Esophagus squamous epithelium (tissue), 5 donors: Measurements from ENCODE around the gene DACT2. TPM values are rescaled to one million over a fixed set of nuclear protein-coding genes. Genes with fewer than 3 reads are reported as not detected.

ENCODE experiments used
- DNase-seq: peaks from one replicate; lab custom pipeline; 2025; lab: John Stamatoyannopoulos, UW
- H3K27ac ChIP-seq, 4 donors: fragments of 200-600 bp; sonication (generic); one replicate each; pipeline ENCODE4 v1.5.1; 2016 to 2019; ENCODE audit warnings: mild to moderate bottlenecking in 1 of 4
- H3K27me3 ChIP-seq, 4 donors: fragments of 200-600 bp; sonication (generic); 1 replicate in 3 of 4; 2 replicates in 1 of 4; pipeline versions ENCODE4 v1.5.1 to v1.6.0; 2017 to 2021; ENCODE audit warnings: antibody characterized with exemption in 1 of 4
- H3K36me3 ChIP-seq, 3 donors: fragments of 200-600 bp; sonication (generic); one replicate each; pipeline ENCODE4 v1.5.1; 2016 to 2019
- H3K4me1 ChIP-seq, 3 donors: fragments of 200-600 bp; sonication (generic); one replicate each; pipeline ENCODE4 v1.5.1; 2017 to 2019
- H3K4me3 ChIP-seq, 4 donors: fragments of 200-600 bp; sonication (generic); 1 replicate in 3 of 4; 2 replicates in 1 of 4; pipeline ENCODE4 v1.5.1; 2016 to 2019; ENCODE audit warnings: mild to moderate bottlenecking in 2 of 4, moderate library complexity in 1 of 4
- H3K9me3 ChIP-seq, 3 donors: fragments of 200-600 bp; sonication (generic); one replicate each; pipeline ENCODE4 v1.5.1; 2016 to 2019
- CTCF ChIP-seq, 6 experiments: fragments of 450-650 bp in 4 of 6; fragments of 200-600 bp in 2 of 6; sonication (generic) in 2 of 6; IDR thresholded peaks; one replicate each; pipeline ENCODE4 v1.5.1; 2016 to 2019; ENCODE audit warnings: antibody characterized with exemption in 6 of 6, mild to moderate bottlenecking in 4 of 6, moderate library complexity in 4 of 6
- POLR2A ChIP-seq, 4 donors: fragments of 450-650 bp; IDR thresholded peaks; one replicate each; pipeline ENCODE4 v1.6.1; 2017; ENCODE audit warnings: antibody characterized with exemption in 4 of 4, mild to moderate bottlenecking in 4 of 4, moderate library complexity in 3 of 4
- WGBS, 2 donors: methylation state at CpG; one replicate each; pipeline ENCODE4 v1.1.5; 2018; 5-methylcytosine and 5-hydroxymethylcytosine counted together
- intact Hi-C: fragments of 100-400 bp; cut with DNase I; formaldehyde crosslinking; loops from one replicate; pipeline ENCODE4 v1.15.0; 2022
- total RNA-seq, 4 donors: library from RNA; depleted of rRNA; stranded (reverse); fragments of >200 nt; gene quantifications; one replicate each; pipeline ENCODE4 v1.1.0, GENCODE V29; 2016
- donor health status: DM: yes; HTN: yes; CAD: no.

Gene DACT2
- 1 to 10 TPM in 3 of 4 donors, under 1 TPM in 1; 0.57 to 2.8 (median 1.9) TPM for total RNA-seq

- no peak for DNase-seq
- TF ChIP-seq CTCF (IDR thresholded peaks at IDR 0.05) (no peak), POLR2A (IDR thresholded peaks at IDR 0.05) (no peak)
- Histone ChIP-seq H3K36me3 (no peaks in the 10 kb centered on the region), H3K4me1 (peaks cover 8 to 42% (median 16%) of the 10 kb centered on the region in 3 donors), H3K4me3 (peak within 1 kb of the TSS; percentile 41 to 64 (median 48)), H3K27ac (peak within 1 kb of the TSS in 3 of 4 donors; percentile 11 to 64 (median 56)), H3K27me3 (peaks cover 0 to 59% (median 0%) of the 10 kb centered on the region in 4 donors), H3K9me3 (peaks cover 0 to 13% (median 0%) of the 10 kb centered on the region in 3 donors)
- WGBS, 2 donors: 3 to 9% methylated on average over 4 to 8 of the region's 92 CpGs
- intact Hi-C loops: no loop called here
Measured at GRCh38 chr6:168319279-168320111, at the start of gene DACT2. Gene DACT2, minus strand, starts transcription at chr6:168319777. Its CDS starts 144 bp downstream, at chr6:168319633.

- Histone ChIP-seq H3K4me3 (no peak overlapping the region), H3K9me3 (no peaks in the 10 kb centered on the region), H3K4me1 (peaks cover 0 to 33% (median 0%) of the 10 kb centered on the region in 3 donors), H3K27me3 (peaks cover 0 to 31% (median 0%) of the 10 kb centered on the region in 4 donors), H3K36me3 (no peaks in the 10 kb centered on the region), H3K27ac (no peak overlapping the region)
- TF ChIP-seq CTCF (IDR thresholded peaks at IDR 0.05) (no peak), POLR2A (IDR thresholded peaks at IDR 0.05) (no peak)
- intact Hi-C loops: loop anchor here (10.0 kb wide), 1 partner anchor 214 kb away; no protein-coding TSS in a partner anchor
- 69 to 80% methylated on average over 5 to 7 of the region's 7 CpGs for WGBS, 2 donors
- no peak for DNase-seq
Measured at GRCh38 chr6:168368936-168369335, 49.4 kb upstream of the DACT2 start.

GRCh38 chr6:168368066-168368820 lies 48.7 kb upstream of the DACT2 start:
- peaks cover 0 to 33% (median 0%) of the 10 kb centered on the region in 3 donors for H3K4me1 ChIP-seq
- no peak for TF ChIP-seq CTCF (IDR thresholded peaks at IDR 0.05)
- no peak for TF ChIP-seq POLR2A (IDR thresholded peaks at IDR 0.05)
- no peak for DNase-seq
- H3K27me3 ChIP-seq: peaks cover 0 to 31% (median 0%) of the 10 kb centered on the region in 4 donors
- H3K4me3 ChIP-seq: no peak overlapping the region
- H3K36me3 ChIP-seq: no peaks in the 10 kb centered on the region
- 71 to 76% methylated on average over 12 of the region's 12 CpGs for WGBS, 2 donors
- intact Hi-C loops: loop anchor here (10.0 kb wide), 1 partner anchor 213 kb away; no protein-coding TSS in a partner anchor
- H3K9me3 ChIP-seq: no peaks in the 10 kb centered on the region
- H3K27ac ChIP-seq: no peak overlapping the region

- TF ChIP-seq POLR2A (IDR thresholded peaks at IDR 0.05): no peak
- no peak for TF ChIP-seq CTCF (IDR thresholded peaks at IDR 0.05)
- Histone ChIP-seq H3K4me3 (no peak overlapping the region), H3K27me3 (peaks cover 0 to 26% (median 0%) of the 10 kb centered on the region in 4 donors), H3K36me3 (no peaks in the 10 kb centered on the region), H3K4me1 (peaks cover 0 to 33% (median 0%) of the 10 kb centered on the region in 3 donors), H3K9me3 (no peaks in the 10 kb centered on the region), H3K27ac (no peak overlapping the region)
- DNase-seq: no peak
- intact Hi-C loops: loop anchor here (10.0 kb wide), 1 partner anchor 213 kb away; no protein-coding TSS in a partner anchor
- WGBS, 2 donors: 37 to 67% methylated on average over 6 to 9 of the region's 15 CpGs
Measured at GRCh38 chr6:168367285-168367751, 47.7 kb upstream of the DACT2 start.
